AG20443 (cell line): Measurements from ENCODE around the gene ATXN8OS.
"Not testable (repeated sequence)": the region's sequence is repeated elsewhere in the genome, so short reads cannot be mapped to it uniquely, and the experiment has no call there.

ENCODE experiments used
- DNase-seq: peaks from one replicate; pipeline ENCODE4 v3.0.0; 2012; ENCODE audit warnings: low spot score, mixed read lengths

ATXN8OS gene

DNA sequence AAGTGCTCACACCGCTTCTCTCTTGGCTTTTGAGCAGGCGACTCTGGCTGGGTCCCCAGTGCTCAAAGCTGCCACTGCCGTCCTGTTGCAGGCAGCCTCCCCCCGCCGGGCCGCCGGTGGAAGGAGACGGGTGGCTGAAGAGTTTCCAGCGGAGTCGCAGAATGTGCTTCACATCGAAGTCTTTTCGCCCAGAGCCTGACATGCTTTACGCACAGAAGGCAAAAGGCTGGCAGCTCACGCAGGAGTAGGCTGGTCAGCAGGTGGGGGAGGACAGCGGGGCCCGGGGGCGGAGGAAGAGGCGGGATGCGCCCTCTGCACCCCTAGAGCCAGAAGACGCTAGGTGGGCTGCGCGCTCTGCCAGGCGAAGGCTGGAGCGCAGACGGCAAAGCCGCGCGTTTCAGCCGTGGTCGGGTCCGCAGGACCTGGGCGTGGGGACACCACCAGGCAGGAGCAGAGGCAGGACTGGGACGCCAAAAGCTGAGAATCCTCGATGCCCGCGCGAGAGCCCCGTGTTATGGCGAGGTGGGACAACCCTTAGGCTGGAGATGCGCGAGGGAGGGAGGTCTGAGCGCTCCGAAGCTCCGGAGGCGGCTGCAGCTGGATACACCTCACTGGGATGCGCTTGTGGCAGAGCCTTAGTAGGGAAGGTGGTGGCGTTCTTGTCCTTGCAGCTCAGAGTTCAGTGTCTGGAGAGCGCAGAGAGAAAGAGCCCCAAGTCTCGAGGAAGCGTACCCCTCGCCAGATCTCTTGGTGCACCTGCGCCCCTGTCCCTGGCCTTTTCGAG, at the start of gene ATXN8OS:
TSS of gene ATXN8OS (plus strand) at position 329 of the 784 bp plus-strand sequence.
- peak; percentile 3 for DNase-seq

DNA sequence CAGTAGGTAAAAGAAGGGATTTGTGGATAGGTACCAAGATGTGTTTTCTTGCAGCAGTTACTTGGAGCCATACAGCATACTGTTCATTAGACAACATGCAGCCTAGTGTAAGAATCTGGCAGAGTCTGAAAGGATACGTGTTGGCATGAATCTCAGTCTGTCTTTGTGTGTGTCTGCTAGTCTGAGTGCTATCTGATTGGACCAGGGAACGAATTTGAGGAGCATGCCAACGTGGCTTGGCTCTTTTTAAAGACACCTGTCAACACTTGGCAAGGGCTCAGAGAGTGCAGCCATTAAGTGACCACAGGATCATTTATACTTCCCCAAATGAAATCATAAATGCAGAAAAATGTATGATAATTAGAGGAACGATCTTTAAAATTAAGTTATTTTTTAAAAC, 27.6 kb upstream of the ATXN8OS start:
- no peak for DNase-seq

DNA sequence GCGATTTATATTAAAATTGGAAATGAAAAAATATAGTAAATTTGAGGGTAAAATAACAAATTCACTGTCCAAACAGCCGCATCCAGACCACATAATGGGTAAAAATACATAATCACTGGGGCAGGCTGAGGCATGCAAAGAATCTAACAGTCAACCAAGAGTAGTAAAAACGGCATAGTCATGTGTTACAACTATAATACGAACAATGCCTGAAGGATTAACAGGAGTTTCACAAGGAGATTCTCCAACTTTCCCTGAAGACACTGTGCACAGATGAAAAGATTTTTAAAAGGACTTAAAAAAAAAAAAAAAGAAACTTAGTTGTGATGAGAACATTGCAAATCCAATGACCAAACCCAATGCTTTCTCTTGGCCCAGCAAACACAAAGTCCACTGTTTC, 20.4 kb upstream of the ATXN8OS start:
- no peak for DNase-seq

DNA sequence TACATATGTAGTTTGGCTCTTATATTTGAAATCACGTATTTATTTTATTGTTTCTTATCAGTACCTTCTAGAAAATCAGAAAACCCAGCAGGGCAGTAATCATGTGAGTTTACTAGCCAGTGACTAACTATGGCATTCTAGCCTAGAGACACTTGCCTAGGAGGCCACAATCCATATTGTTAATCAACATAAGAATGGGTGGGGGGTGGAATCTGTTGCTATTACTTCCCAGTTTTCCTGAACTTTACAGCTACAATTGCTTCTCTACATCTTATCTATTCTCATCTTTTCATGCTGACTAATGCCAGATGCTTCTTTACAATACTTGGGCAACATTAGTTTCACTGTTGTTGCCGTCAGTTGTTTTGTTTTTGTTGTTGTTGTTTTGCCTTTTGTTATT, 18.7 kb upstream of the ATXN8OS start:
- DNase-seq: no peak

DNA sequence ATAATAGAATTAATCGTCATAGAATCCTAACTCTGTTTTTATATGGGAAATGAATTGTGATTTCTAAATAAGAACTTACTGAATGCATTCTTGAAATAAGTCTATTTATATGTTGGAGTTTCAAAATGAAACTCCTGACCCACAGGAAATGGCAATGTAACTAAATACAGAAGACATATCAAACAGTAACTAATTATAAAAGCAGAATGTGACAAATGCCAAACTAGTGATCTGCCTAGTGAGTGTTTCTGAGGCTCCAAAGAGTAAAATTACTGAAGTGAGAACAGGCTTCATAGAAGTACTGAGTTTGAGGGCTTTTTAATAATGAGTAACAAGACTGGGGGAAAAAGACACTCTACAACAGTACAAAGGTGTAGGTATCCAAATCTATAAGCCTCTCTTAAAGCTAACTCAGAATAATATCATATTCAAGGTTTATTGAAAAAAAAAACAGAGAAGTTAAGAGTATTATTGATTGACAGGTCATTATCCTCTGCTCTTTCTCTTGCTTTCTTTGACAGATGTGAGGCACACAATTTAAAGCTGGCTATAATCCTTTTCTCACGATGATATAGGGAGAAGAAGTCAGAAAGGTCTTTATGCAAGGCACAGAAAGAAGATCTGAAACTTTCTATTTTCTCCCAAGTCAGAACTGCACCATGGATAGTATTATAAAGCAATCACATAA, 17.4 kb upstream of the ATXN8OS start:
- no peak for DNase-seq

DNA sequence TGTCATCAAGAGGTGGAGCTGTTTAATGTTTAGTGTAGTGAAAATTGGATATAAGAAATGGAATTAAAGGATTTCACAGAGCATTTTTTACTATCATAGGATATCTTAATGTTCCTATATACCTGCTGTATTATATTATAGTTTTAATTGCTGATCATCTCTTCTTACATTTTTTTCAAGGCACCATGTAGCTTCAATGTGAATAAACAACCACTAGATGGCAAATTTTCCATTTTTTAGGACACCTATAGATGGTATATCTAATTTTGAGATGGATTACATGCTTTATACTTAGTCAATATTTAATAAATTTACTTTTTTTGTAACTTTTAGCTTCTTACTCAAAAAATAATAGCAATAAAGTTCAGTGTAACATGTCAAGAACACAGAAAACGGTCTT, 9.0 kb upstream of the ATXN8OS start:
- no peak for DNase-seq

DNA sequence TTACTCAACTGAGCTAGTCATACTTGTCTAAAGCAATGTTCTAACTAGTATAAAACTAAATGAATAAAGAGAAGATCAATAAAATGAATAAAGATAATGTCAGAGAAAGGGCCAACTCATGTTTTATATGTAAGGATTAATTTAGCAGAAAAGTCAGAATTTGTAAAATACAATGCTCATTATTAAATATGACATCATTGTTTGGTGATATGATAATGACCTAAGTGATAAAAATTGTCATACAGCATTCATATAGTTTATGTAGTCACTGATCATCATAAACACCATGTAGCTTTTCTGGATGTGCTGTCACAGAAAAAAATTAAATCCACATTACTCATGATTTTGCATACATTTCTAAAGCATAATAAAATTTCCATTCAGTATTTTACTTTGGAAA, 3.1 kb upstream of the ATXN8OS start:
- DNase-seq: no peak

DNA sequence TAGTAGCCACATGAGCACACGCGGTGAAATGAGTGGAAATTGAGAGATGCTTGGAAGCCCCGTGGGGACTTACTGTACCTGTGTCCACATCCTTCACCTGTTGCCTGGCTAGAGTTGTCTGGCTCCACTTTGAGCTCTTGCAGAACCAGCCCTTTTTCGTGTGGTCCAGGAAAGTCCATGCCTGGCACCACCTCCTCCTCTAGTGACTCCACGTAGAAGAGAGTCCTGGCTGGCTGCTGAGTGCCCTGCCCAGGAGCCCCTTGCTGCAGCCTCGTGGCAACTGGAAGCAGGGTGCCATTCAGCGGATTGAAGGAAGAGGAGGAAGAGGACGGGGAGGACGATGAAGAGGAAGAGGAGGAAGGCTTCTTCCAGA, 515 bp upstream of the ATXN8OS start:
- no peak for DNase-seq

DNA sequence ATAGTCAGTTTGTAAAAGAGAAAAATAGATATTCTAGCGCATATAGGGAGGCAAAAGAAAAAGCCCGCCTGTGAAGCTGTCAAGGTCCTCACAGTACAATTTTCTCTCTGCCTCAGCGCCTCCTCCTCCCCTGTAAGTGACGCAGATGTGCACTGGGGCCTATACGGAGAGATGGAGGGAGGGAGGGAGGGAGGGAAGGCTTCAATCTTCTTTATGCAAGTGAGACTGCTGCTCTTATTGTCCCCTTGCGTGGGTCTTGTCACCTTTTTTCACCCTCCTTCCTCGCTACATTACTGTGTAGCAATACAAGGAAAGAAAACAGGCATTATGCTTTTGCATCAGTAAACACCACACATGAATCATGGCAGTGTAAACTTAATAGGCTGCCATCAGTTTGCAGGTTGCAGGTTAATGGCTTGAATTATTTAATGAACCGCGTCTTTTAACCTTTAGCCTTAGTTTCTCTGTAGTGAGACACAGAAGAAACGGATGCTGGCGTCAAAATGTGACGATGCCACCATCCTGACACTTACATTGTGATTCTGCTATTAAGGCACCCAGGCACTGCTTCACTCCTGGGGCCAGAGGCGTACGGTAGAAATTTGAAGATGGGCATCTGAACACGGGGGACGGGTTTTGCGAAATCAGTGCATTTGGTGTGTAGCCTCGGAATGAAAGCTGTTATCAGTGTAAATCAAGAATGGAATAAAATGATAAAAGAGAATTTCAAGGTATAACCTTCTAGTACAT, 905 bp downstream of the ATXN8OS start, which contains the start of gene KLHL1:
TSS of gene KLHL1 (minus strand) at position 97 of the 750 bp plus-strand sequence. CDS start 753 bp downstream, outside the sequence.
- DNase-seq: no peak

DNA sequence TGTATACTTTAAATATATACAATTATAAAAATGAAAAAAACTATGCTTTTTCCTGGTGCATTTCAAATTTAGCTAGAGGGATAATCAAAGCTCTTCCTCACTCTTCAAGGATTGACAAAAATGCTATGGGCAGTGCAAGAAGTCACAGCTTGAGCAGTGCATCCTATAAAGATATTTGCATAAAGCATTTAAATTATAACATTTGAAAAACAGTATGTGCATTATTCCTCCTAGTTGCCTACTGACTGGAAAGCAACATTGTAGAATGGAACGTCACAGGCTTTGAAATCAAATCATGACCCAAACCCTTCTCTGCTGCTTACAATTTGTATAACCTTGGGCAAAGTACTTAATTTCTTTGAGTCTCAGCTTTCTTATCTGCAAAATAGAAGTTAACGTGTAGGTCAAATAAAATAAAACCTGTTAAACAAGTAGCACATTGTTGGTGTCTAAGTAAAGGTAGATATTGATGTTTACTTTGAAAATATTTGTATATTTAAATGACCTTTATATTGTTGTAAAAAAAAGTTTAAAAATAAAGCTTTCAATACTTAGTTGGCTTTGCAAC, 9.8 kb downstream of the ATXN8OS start:
- DNase-seq: no peak

DNA sequence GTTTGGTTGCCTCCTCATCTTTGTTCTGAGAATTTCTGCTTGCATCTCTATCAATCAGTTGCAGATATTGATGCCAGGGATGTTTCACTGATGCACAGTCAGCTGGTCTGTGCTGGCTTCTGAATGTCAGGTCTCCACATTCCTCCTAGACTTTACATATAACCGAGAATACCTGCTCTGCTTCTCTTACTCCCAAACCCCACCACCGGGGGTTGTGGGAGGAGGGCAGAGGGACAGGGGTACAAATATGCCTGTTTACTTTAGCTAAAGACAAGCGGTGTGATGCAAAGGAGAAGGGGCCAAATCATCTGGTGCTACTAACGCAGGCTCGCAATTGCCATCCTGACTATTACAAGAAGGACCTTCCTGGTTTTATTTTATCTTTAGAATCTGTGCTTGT, 18.1 kb downstream of the ATXN8OS start:
- no peak for DNase-seq

DNA sequence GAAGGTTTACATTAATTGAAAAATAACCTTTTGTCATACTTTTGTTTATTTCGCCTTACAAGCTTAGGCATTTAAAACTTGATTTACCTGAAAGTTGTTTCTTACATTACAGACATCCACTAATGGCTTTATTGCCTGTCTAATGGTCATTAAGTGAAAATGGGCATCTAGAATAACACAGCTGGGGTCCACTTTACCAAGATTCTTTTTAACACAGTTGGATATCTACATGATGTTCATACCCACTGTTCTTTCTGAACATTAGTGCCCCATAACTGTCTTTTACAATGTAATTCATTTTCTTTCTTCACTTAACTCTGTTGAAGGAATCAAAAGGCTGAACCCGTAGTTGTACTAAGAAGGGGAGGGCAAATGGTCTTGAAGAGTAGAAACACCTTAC, 20.5 kb downstream of the ATXN8OS start:
- DNase-seq: no peak

DNA sequence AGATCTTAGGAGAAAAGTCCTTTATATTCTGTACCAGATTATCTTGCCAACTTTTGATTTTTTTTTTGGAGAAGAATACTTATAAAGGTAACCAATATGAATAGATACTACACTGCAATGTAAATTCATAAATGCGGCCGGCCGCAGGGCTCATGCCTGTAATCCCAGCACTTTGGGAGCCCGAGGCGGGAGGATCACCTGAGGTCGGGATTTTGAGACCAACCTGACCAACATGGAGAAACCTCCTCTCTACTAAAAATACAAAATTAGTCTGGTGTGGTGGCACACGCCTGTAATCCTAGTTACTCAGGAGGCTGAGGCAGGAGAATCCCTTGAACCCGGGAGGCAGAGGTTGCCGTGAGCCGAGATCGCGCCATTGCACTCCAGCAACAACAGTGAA, 35.0 kb downstream of the ATXN8OS start:
- DNase-seq: not testable (repeated sequence)

DNA sequence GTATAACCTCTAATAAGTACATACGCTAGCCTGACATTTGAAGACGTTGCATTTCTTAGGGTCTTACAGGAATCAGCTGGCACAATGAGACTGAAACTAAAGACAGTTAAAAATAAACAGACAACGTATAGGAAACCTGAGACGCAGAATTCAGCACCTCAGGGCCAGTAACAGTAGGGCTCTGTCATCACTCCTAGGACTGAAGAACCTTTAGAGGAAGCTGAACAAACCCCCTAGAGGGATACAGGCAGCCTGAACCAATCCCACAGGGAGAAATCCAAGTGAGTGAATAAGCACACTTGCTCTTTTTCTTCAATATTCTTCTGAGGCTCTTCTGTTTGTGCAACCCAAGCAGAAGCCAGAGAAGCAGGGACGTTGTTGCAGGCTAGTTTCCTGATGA, 54.5 kb downstream of the ATXN8OS start:
- no peak for DNase-seq

DNA sequence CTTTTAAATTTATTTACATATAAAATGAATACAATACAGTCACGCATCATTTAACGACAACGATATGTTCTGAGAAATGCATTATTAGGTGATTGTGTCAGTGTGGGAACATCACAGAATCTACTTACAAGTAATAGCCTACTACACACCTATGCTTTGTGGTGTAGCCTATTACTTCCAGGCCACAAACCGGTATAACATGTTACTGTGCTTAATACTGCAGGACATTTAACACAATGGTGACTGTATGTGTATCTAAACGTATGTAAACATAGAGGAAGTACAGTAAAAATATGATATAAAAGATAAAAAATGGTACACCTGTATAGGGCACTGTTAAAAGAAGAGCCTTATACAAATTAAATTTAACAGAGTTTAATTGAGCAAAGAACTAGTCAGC, 63.1 kb downstream of the ATXN8OS start:
- DNase-seq: no peak

DNA sequence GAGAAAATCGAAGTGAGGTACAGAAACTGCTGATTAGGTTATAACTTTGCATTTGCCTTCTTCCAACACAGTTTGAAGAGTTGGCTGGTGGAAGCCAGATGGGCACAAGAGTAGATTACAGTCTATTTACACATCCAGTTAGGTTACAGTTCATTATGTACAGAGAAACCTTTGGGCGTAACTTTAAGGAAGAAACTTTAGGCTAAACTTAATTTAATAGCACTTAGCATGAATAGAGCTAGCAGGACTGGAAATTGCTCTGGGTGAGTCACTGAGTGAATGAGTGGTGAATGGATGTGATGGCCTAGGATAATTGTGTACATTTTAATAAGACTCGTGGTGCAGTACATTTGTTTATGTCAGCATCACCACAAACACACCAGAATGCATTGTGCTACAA, 63.5 kb downstream of the ATXN8OS start:
- no peak for DNase-seq

DNA sequence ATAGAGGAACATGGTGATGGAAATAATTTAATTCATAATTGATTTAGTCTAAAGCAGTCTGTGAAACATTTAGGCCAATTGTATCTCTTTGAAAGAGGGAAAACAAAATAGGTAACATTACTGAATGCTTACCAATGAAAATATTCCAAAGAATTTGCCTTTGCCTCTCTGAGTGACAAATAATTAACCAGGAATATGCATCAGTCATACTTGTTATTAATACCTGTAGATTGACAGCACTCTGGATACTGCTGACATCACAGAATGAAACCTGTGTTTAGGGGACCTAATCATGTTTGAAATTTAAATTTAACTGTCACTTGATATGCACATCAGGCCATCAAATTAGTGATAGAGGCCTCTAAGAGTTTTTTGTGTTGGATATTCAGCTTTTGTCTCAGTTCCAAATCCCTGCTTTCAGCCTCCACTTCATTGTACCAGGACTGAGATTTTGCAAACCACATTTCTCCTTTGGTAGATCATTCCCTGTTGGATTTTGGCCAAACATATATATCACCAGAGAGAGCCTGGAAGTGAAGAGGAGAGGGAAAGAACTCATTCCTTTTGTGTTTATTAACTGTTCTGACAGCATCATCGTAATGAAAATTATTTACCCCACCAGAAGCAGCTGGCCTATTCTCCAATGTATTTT, 65.4 kb downstream of the ATXN8OS start:
- DNase-seq: no peak

DNA sequence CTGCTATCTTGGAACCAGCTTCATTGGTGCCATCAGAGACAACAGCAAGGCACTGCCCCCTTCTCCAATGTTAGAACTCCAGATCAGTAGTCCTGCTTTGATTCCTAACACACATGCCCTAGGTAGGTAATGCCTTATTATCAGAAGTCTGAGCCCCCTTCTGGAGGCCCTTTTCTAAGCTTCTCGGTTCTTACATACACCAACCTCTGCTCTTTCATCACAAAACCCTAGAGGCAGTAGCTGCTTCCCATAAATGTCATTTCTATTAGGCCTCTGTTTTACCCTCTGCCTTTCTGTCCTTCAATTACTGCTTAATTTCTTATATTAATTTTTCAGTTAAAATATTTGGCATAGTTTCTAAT, 66.0 kb downstream of the ATXN8OS start:
- DNase-seq: no peak

DNA sequence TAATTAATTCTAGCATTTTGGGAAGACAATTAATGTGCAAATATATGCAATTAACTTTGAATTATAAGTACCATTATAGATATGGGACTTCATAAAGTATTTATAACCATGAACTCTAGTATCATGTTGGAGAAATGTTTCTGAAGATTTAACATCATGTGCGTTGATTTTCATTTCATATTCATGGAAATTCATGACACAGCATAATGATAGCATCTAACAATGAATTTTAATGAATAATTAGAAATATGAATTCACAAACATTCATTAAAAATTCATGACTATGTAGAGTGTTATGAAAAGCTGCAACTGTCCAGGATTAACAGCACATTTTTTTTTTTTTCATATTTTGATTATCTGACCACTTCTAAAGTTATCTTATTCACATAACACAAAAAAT, 70.7 kb downstream of the ATXN8OS start:
- no peak for DNase-seq
